CD4-positive, alpha-beta T cell treated with Interleukin-1 beta for 1 hour (primary cell): Measurements from ENCODE around the gene KDM1A.

ENCODE experiments used
- DNase-seq, 2 donors: peaks; one replicate each; pipeline ENCODE4 v3.0.0-alpha.2; 2020 to 2022

Gene KDM1A

DNA sequence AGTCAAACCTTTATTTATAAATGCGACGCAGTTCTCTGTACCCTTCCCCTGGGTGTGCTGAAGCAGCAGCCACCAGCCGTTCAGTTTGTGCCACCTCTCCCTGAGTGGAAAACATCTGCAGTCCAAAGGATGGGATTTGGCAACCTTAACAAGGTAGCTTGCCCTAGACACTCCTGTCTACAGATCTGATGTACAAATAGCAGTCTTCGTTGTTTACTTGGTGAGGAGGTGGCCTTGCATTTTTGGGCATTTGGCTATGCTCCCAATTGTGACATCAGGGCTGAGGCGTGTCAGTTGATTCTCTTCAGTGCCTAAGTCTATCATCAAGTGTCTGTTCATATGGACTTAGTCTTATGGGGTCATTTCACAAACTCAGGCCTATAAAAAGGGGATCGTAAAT is 59.8 kb downstream of the KDM1A start:
- no peak for DNase-seq

- DNase-seq, result no peak
These were observed 61.6 kb downstream of the KDM1A start for GRCh38 chr1:23080885-23081284.

DNA sequence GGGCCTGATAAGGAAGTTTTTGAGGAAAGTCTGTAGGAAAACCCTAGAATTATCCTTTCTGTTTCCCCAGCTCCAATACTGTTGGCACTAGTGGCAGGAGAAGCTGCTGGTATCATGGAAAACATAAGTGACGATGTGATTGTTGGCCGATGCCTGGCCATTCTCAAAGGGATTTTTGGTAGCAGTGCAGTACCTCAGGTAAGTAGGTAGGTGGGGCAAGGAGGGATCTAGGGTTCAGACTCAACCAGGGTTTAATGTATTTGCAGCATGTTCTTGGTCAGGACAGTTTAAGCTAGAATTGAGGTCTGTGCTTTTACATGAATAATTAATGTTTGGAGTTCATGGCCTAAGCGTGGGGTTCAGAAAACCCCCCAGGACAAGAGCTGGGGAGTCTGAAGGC is 62.1 kb downstream of the KDM1A start:
- DNase-seq, result no peak

- DNase-seq, result no peak
These were observed 64.6 kb downstream of the KDM1A start for GRCh38 chr1:23083714-23084480.

- DNase-seq, result no peak
These were observed 65.6 kb downstream of the KDM1A start for GRCh38 chr1:23084880-23085279.

DNA sequence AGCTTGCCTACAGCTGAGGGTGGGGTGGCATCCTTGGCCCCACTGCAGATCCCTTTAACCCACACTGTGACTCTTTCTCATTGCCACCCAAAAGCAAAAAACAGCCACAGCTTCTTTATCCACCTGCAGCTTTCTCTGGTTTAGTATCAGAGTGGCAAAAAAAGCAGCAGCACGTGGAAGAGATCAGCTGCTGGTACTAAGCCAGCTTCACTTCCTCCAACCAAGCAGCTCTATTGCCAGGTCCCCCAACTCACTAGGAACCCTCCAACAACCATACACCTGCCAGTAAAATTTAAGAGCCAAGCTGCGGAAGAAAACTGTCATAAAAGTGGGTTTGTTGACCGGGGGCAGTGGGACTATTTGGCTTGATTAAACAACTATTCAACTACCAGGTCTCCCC is 66.4 kb downstream of the KDM1A start:
- DNase-seq, result no peak

DNA sequence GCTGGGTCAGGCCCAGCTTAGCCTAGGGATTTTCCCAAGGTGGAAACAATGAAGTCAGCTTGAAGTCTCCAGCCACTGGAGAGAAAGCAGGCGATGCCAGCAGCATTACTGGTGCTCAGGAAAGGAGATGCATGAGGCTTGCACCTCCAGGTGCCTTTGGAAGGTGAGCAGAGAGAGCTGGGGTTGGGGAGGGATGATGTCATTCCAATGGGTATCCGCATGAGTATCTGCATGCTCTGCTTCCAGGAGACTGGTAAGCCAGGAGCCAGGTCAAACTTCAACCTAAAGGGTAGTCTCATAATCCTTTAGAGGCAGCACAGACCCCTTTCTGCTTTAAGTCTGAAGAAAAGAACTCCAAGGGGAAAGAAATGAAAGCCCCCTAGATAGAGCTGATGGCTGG is 68.8 kb downstream of the KDM1A start:
- DNase-seq, result no peak

DNA sequence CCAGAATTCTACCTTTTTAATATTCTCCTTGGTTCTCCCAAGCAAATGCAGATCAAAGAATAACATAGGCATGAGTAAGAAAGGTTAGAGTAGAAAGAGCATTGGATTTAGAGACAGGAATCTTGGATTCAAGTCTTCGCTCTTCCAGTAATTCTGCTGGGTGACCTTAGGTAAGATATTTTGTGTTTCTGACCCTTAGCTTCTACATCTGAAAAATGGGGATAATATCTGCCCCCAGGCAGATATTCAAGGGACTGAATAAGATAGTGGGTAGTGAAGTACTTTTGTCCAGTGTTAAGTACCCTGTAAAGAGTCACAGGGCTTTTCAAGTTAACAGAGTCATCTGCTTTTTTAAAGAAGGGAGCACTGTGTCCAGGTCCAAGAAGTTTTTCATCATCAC is 70.8 kb downstream of the KDM1A start:
- no peak for DNase-seq

GRCh38 chr1:23091545-23091944 is 72.3 kb downstream of the KDM1A start:
- no peak for DNase-seq

GRCh38 chr1:23092447-23092846 is 73.2 kb downstream of the KDM1A start:
- no peak for DNase-seq

DNA sequence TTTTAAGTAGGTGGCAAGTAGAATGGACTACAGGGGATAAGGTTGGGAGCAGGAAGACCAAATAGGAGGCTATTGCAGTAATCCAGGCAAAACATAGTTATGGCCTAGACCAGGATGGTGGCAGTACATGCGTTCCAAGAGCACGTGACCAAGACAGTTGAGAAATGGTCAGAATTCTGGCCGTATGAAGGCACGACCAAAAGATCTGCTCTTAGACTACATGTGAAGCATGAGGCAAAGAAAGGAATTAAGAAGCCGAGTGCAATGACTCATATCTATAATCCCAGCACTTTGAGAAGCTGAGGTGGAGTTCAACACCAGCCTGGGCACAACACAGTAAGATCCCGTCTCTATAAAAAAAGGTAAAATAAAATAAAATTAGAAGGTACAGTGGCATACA is 78.0 kb downstream of the KDM1A start:
- DNase-seq, result no peak

- peak; percentile 64 to 80 for DNase-seq
These were observed 79.3 kb downstream of the KDM1A start for GRCh38 chr1:23098463-23099170.

GRCh38 chr1:23099171-23099536 is 79.9 kb downstream of the KDM1A start:
- no peak for DNase-seq

GRCh38 chr1:23100074-23100748 is 80.9 kb downstream of the KDM1A start:
- DNase-seq, result peak; percentile 54 to 60

DNA sequence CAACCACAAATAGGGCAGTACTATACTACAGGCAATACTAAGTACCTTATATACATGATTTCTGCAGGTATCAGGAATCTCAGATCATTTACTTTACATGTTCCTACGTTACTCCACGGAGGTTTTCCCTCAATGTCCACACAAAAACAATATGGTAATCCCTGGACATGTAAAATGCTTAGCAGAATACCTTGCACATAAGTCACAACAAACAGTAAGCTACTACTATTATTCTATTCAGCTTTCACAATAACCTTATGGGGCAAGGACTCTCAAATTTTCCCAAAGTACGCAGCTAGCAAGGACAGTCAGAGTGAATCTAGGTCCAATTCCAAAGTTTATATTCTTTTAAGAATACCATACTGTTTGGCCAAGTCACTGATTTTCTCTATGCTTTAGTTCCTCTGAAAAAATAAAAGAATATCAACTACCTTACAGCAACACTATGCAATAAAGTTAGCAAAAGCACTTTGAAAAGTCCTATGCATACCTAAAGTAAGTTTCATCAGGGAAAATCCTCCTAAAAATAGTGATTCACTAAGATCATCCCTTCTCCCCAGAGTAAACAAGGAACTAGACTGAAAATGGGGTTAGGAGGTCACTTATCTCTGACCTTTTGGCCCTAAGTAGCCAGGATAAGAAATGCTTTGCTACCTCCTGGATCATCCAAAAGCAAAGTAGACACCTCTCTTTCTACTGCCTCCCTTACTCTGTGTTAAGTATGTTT is 82.0 kb downstream of the KDM1A start:
- no peak for DNase-seq

GRCh38 chr1:23101887-23102286 is 82.6 kb downstream of the KDM1A start:
- no peak for DNase-seq

DNA sequence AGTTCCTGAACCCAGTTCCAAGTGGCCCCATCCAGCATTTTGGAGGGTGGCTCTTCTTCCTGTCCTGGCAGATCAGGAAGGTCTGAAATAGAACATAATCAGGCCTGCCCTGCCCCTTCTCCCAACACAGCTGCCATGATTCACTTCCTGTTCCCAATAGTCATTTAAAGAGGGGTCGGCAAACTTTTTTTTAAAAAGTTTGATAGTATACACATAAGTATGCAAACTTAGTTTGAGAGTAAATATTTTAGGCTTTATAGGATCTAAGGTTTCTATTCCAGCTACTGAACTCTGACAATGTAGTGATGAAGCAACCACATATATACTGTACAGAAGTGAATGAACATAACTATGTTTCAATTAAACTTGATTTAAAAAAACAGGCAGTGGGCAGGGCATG is 83.0 kb downstream of the KDM1A start:
- DNase-seq, result no peak

DNA sequence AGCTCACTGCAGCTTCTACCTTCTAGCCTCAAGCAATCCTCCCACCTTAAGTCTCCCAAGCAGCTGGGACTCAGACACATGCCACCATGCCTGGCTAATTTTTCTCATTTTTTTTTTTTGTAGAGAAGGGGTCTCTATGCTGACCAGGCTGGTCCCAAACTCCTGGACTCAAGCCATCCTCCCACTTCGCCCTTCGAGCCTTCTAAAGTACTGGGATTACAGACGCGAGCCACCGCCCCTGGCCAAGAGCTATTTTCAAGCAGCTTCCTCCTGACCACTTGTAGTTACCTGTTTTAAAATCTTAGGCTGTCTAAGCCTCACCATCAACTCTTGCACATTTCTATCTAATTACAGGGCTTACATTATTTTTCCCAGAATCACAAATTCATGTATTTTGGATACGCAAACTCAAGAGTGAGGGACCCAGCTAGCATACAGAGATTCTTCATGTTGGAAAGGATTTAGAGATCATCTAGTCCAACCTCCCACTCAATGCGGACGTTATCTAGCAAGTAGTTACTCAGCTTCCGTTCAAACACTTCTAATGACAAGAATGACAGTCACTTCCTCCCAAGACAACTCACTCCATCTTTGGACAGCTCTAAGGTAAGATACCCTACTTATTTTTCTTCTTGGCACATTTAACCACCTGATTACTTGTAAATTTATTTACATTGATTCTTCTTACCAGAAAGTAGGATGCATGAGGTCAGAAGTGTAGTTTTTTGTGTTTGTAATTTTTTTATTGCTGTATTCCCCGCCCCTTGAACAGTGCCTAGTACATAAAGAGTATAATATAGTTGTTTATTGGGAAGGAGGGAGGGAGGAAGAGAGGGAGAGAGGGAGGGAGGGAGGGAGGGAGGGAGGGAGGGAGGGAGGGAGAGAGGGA is 84.0 kb downstream of the KDM1A start:
- peak in 1 of 2 donors; percentile 68 for DNase-seq

GRCh38 chr1:23108918-23109533 is 89.8 kb downstream of the KDM1A start:
- peak in 1 of 2 donors; percentile 16 for DNase-seq

GRCh38 chr1:23110391-23110790 is 91.1 kb downstream of the KDM1A start:
- DNase-seq, result no peak

GRCh38 chr1:23111600-23112535 is 92.6 kb downstream of the KDM1A start:
- DNase-seq, result no peak
